K562 (cell line): Measurements from ENCODE around the gene FUT4. TPM values are rescaled to one million over a fixed set of nuclear protein-coding genes. Genes with fewer than 3 reads are reported as not detected.

ENCODE experiments used
- BHLHE40 ChIP-seq: IDR thresholded peaks from 2 replicates; pipeline ENCODE4 v1.6.1; 2011; ENCODE audit warnings: low read length, improper control_type of control experiment
- CHD4 ChIP-seq: fragments of 200-600 bp; sonication (generic); IDR thresholded peaks from 3 replicates; pipeline ENCODE4 v1.6.1; 2012; ENCODE audit warnings: low read depth, mild to moderate bottlenecking, mixed read lengths, low read length, inconsistent platforms; ENCODE audit not compliant: insufficient read depth, insufficient replicate concordance, poor library complexity, severe bottlenecking
- E2F3 ChIP-seq: fragments of 250-450 bp; sonication (Bioruptor Pico); IDR thresholded peaks from 2 replicates; pipeline ENCODE4 v1.4.0; 2020; ENCODE audit warnings: mild to moderate bottlenecking
- PHF8 ChIP-seq: fragments of 200-600 bp; sonication (generic); IDR thresholded peaks from 2 replicates; pipeline ENCODE4 v1.6.1; 2012; ENCODE audit warnings: mixed run types, mild to moderate bottlenecking, inconsistent platforms, low read length, moderate library complexity, borderline replicate concordance
- PHTF2 ChIP-seq: fragments of 250-450 bp; sonication (Bioruptor Pico); IDR thresholded peaks from 2 replicates; pipeline ENCODE4 v1.5.0; 2021; ENCODE audit warnings: mild to moderate bottlenecking
- POLR2AphosphoS5 ChIP-seq: IDR thresholded peaks from 2 replicates; pipeline ENCODE4 v1.6.1; 2011; ENCODE audit warnings: mild to moderate bottlenecking, low read depth, low read length, moderate library complexity; ENCODE audit not compliant: control insufficient read depth, insufficient read depth
- POLR2H ChIP-seq: IDR thresholded peaks from 2 replicates; pipeline ENCODE4 v1.6.1; 2016; ENCODE audit warnings: missing genetic modification characterization, low read depth, mild to moderate bottlenecking, control low read depth, missing compliant biosample characterization, moderate library complexity
- RAD51 ChIP-seq: fragments of 450-650 bp; IDR thresholded peaks from 2 replicates; pipeline ENCODE4 v1.7.1; 2016; ENCODE audit warnings: low read depth, mild to moderate bottlenecking, borderline replicate concordance
- SRF ChIP-seq, 2 experiments: fragments of 250-450, 450-650 bp in 1 of 2; sonication (Bioruptor Pico) in 1 of 2; sonication (generic) in 1 of 2; formaldehyde crosslinking; IDR thresholded peaks; 2 replicates each; pipeline versions ENCODE4 v1.5.0 to v1.5.1; 2020 to 2022; ENCODE audit warnings: mild to moderate bottlenecking in 1 of 2, missing genetic modification reagents in 1 of 2
- XRCC3 ChIP-seq: fragments of 450-650 bp; IDR thresholded peaks from 2 replicates; pipeline ENCODE4 v1.6.1; 2017; ENCODE audit warnings: mild to moderate bottlenecking, moderate library complexity
- ZKSCAN3 ChIP-seq: fragments of 250-450 bp; sonication (Bioruptor Pico); IDR thresholded peaks from 2 replicates; pipeline ENCODE4 v1.4.0; 2020
- ZNF668 ChIP-seq: fragments of 250-450 bp; sonication (Bioruptor Pico); IDR thresholded peaks from 2 replicates; pipeline ENCODE4 v1.8.0; 2022; ENCODE audit warnings: mild to moderate bottlenecking, inconsistent platforms
- polyA plus RNA-seq, 8 experiments: library from polyadenylated mRNA; depleted of rRNA in 4 of 8; stranded (reverse) in 5 of 8; unstranded in 3 of 8; fragments of >200 nt; fragmentation: Nextera tagmentation in 2 of 8; fragmentation: Illumina TruSeq in 1 of 8; extraction: Ambion mirVana in 2 of 8; extraction: Trizol in 1 of 8; gene quantifications; 2 replicates each; pipeline versions ENCODE4 v1.2.1 to v1.2.3, GENCODE V29; 2011 to 2014; ENCODE audit warnings: inconsistent platforms in 1 of 8, missing spikeins in 1 of 8
- total RNA-seq, 7 experiments: library from RNA; depleted of rRNA in 6 of 7; stranded (reverse); fragments of >200 nt in 6 of 7; fragmentation: Illumina TruSeq in 2 of 7; extraction: Trizol in 2 of 7; gene quantifications; 2 replicates each; pipeline versions ENCODE4 v1.2.1 to v1.2.3, GENCODE V29; 2011 to 2021; ENCODE audit warnings: low replicate concordance in 1 of 7
- TF ChIP-seq, protein P1 (sequence below): fragments of 250-450 bp; sonication (Bioruptor Pico); IDR thresholded peaks from 2 replicates; pipeline ENCODE4 v1.5.0; 2021; ENCODE audit warnings: mild to moderate bottlenecking, borderline replicate concordance
- TF ChIP-seq, protein P2 (sequence below): IDR thresholded peaks from 2 replicates; pipeline ENCODE4 v1.6.1; 2016; ENCODE audit warnings: missing genetic modification characterization, missing compliant biosample characterization
- TF ChIP-seq, protein P3 (sequence below): fragments of 250-450 bp; sonication (Bioruptor Pico); IDR thresholded peaks from 2 replicates; pipeline ENCODE4 v1.8.0; 2021; ENCODE audit warnings: borderline replicate concordance, mild to moderate bottlenecking, moderate library complexity; ENCODE audit not compliant: poor library complexity, severe bottlenecking
- TF ChIP-seq, protein P4 (sequence below): sonication (generic); formaldehyde crosslinking; IDR thresholded peaks from 2 replicates; pipeline ENCODE4 v1.8.1; 2023; ENCODE audit warnings: mild to moderate bottlenecking, missing genetic modification reagents
- TF ChIP-seq, protein P5 (sequence below): fragments of 450-650 bp; formaldehyde crosslinking; IDR thresholded peaks from 2 replicates; pipeline ENCODE4 v1.4.0; 2020; ENCODE audit warnings: mild to moderate bottlenecking, moderate library complexity

Gene FUT4
- total and polyA plus RNA-seq, 9 of the 15 experiments (the other 6 are each of a cell fraction or from before 2014, with no cell fraction given), result 1.1 to 8.9 (median 5.5) TPM

DNA sequence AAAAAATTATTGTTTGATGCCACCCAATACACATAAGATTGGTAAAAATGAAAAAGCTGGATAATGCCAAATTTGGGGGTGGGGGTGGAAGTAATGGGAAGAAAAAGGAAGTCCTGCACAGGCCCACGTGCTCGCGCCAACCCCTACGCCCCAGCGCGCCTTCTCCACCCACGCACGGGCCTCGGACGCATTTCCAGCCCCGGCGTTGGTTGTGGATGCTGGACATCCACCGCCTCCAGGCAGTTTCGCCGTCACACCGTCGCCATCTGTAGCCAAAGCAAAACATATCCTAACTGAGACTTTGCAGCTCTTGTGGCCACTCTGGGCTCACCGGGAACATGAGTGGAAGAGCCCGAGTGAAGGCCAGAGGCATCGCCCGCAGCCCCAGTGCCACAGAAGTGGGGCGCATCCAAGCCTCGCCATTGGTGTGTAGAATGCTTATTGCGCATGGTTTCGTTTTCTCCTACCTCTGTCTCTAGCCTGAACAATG lies 23.5 kb downstream of the FUT4 start, which contains the start of gene PIWIL4 (continued):
- TF ChIP-seq, protein P1, sequence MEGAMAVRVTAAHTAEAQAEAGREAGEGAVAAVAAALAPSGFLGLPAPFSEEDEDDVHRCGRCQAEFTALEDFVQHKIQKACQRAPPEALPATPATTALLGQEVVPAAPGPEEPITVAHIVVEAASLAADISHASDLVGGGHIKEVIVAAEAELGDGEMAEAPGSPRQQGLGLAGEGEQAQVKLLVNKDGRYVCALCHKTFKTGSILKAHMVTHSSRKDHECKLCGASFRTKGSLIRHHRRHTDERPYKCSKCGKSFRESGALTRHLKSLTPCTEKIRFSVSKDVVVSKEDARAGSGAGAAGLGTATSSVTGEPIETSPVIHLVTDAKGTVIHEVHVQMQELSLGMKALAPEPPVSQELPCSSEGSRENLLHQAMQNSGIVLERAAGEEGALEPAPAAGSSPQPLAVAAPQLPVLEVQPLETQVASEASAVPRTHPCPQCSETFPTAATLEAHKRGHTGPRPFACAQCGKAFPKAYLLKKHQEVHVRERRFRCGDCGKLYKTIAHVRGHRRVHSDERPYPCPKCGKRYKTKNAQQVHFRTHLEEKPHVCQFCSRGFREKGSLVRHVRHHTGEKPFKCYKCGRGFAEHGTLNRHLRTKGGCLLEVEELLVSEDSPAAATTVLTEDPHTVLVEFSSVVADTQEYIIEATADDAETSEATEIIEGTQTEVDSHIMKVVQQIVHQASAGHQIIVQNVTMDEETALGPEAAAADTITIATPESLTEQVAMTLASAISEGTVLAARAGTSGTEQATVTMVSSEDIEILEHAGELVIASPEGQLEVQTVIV, result no peak
- TF ChIP-seq PHTF2 (CRISPR knock-in tag), result no peak
- TF ChIP-seq CHD4, result peak; percentile 12
- no peak for TF ChIP-seq XRCC3
- TF ChIP-seq ZNF668 (CRISPR knock-in tag), result no peak
- TF ChIP-seq POLR2H, result peak; percentile 47
- no peak for TF ChIP-seq ZKSCAN3 (CRISPR knock-in tag)
- TF ChIP-seq RAD51, result peak; percentile 40; the same call in 1 of the 2 replicates
- peak; percentile 51 for TF ChIP-seq POLR2AphosphoS5
- TF ChIP-seq E2F3 (CRISPR knock-in tag), result 0 out of 2 replicates have a peak, but pooled peaks have one; percentile 22
- peak in 1 of 2 experiments; percentile 73; a peak in 1 of 4 replicates for TF ChIP-seq SRF (CRISPR knock-in tag; IDR thresholded peaks at IDR 0.05)
- TF ChIP-seq, protein P2, sequence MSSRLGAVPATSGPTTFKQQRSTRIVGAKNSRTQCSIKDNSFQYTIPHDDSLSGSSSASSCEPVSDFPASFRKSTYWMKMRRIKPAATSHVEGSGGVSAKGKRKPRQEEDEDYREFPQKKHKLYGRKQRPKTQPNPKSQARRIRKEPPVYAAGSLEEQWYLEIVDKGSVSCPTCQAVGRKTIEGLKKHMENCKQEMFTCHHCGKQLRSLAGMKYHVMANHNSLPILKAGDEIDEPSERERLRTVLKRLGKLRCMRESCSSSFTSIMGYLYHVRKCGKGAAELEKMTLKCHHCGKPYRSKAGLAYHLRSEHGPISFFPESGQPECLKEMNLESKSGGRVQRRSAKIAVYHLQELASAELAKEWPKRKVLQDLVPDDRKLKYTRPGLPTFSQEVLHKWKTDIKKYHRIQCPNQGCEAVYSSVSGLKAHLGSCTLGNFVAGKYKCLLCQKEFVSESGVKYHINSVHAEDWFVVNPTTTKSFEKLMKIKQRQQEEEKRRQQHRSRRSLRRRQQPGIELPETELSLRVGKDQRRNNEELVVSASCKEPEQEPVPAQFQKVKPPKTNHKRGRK, result no peak
- TF ChIP-seq, protein P3, sequence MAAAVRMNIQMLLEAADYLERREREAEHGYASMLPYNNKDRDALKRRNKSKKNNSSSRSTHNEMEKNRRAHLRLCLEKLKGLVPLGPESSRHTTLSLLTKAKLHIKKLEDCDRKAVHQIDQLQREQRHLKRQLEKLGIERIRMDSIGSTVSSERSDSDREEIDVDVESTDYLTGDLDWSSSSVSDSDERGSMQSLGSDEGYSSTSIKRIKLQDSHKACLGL (CRISPR knock-in tag), result no peak
- peak; percentile 80 for TF ChIP-seq BHLHE40
- TF ChIP-seq, protein P4, sequence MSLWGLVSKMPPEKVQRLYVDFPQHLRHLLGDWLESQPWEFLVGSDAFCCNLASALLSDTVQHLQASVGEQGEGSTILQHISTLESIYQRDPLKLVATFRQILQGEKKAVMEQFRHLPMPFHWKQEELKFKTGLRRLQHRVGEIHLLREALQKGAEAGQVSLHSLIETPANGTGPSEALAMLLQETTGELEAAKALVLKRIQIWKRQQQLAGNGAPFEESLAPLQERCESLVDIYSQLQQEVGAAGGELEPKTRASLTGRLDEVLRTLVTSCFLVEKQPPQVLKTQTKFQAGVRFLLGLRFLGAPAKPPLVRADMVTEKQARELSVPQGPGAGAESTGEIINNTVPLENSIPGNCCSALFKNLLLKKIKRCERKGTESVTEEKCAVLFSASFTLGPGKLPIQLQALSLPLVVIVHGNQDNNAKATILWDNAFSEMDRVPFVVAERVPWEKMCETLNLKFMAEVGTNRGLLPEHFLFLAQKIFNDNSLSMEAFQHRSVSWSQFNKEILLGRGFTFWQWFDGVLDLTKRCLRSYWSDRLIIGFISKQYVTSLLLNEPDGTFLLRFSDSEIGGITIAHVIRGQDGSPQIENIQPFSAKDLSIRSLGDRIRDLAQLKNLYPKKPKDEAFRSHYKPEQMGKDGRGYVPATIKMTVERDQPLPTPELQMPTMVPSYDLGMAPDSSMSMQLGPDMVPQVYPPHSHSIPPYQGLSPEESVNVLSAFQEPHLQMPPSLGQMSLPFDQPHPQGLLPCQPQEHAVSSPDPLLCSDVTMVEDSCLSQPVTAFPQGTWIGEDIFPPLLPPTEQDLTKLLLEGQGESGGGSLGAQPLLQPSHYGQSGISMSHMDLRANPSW (CRISPR knock-in tag), result peak; percentile 43; the same call in 1 of the 2 replicates
- TF ChIP-seq, protein P5, sequence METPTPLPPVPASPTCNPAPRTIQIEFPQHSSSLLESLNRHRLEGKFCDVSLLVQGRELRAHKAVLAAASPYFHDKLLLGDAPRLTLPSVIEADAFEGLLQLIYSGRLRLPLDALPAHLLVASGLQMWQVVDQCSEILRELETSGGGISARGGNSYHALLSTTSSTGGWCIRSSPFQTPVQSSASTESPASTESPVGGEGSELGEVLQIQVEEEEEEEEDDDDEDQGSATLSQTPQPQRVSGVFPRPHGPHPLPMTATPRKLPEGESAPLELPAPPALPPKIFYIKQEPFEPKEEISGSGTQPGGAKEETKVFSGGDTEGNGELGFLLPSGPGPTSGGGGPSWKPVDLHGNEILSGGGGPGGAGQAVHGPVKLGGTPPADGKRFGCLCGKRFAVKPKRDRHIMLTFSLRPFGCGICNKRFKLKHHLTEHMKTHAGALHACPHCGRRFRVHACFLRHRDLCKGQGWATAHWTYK (CRISPR knock-in tag), result peak; percentile 80; the same call in 1 of the 2 replicates
- no peak for TF ChIP-seq PHF8
